GM04503 (cell line): ENCODE data around the gene GUCY2F.

ENCODE experiments used
- DNase-seq: peaks from one replicate; pipeline ENCODE4 v3.0.0-alpha.2; 2012; ENCODE audit warnings: low read depth

The GUCY2F gene

DNA sequence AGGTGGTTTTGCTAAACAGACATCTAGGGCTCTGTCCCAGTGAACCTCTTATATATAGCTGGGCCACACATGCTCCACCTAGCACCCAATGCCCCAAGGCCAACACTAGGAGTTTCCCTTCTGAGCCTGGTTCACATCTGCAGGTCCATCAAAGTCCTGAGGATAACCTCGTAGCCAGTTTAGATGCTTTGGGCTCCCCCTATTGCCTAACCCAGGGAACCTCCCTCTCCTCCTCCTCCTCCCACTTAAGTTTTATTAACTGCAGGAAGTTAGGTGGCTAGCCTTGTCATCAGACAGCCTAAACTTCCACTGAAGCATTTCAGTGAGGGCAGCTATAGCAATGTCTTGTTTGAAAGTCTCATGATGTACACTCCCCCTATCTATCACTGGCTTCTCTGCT lies 88.0 kb downstream of the GUCY2F start:
- DNase-seq = no peak

DNA sequence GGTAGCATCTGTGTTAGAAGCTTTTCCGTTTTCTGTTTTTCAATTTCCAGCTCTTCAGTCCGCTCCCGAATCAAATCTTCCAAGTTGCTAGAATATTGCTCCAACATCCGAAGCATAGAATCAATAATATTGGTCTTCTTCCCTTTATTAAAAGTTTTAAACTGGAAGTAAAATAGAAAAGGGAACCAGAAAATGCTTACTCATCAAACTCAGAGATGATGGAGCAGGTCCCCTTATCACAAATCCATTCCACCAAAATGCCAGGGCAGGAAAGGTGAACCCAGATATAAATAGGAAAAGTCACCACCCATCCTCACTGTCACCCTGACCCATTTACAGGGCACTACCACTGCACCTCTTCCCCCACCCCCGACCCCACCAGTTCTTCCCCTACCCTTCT lies 89.0 kb downstream of the GUCY2F start:
- no peak for DNase-seq

DNA sequence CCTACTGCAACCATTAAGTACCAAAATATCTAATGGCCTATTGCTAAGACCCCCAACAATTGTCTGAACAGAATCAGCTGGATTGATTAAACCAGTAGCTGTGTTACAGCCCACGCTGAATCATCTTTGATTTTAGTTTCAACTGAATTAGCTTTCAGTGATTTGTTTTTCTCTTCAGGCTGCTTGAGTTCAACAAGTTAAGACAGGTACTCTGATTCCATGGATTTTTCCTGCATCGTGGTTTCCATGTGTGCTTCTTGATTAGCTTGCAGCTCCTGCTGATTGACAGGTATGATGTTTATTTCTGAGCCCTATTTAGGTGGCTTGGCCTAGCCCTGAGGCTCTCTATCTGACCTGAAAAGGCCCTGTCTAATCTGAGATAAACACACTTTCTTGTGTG lies 91.3 kb downstream of the GUCY2F start:
- DNase-seq = no peak

DNA sequence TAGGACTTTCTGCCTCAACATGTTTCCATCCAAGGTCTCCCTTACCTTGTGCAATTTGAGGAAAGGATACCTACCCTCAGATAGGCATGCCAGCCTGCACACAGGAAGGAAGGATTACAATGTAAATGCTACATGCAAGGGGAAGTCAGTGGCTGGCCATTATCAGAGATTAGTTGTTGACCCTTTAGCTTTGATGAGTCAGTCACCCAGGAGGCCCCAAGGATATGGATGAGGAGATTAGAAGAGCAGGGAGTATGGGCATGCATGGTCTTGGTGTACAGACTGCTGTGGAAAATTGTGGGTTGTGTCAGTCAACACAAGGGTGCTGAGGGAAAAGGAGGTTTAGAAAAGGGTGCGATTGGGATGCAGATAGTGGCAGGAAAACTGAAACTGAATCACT lies 92.0 kb downstream of the GUCY2F start:
- no peak for DNase-seq

DNA sequence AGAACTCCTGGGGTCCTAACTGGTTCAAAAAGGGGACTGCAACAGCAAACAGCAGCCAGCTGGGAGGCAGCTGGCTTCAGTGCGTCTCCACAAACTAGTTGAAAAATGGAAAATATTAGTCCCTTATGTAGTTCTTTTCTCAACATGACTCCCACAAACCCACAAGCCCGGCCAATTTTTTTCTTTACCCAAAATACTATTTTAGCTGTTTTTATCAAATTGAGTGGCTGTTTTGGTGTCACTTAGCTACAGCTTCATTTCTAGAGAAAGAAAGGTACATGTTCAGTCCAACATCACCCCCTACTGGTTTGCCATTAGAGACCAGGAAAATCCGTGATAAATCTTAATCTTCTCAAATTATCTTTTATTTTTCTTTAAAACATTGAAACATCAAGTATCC lies 97.2 kb downstream of the GUCY2F start:
- DNase-seq = no peak

DNA sequence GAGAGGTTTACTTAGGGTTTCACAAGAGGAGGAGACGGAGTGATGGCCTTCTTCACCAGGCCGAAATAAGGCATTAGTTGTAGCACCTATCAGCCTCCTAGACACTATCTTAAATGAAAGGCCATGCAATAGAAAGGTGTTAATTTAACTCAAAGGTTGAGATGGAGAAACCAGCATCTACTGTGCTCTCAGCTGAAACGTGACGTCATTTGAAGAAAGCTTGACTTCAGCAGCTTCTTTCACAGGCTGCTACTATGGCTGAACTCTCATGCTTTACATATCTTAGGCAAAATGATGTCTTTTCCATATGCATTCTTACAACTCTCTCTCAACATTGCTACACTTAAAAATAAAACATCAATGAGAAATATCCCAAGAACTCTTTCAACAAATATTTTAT lies 99.6 kb downstream of the GUCY2F start:
- no peak for DNase-seq

DNA sequence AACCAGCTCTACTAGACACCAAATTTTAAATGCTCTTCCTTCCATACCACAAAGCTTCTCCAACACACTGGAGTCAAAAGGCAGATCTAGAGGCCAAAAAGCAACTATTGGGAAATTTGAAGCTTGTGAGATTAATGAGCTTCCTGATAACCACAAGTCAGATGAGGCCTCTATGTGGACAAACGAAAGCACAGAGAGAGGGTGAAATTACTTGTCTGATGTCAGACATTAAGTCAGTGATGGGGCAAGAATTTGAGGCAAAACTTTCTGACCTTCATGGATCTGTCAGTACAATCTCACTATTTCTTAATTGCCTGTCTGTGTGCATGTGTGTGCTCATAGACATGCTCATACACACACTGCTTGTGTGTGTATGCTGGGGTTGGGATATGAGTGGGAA lies 103.6 kb downstream of the GUCY2F start:
- DNase-seq = no peak

DNA sequence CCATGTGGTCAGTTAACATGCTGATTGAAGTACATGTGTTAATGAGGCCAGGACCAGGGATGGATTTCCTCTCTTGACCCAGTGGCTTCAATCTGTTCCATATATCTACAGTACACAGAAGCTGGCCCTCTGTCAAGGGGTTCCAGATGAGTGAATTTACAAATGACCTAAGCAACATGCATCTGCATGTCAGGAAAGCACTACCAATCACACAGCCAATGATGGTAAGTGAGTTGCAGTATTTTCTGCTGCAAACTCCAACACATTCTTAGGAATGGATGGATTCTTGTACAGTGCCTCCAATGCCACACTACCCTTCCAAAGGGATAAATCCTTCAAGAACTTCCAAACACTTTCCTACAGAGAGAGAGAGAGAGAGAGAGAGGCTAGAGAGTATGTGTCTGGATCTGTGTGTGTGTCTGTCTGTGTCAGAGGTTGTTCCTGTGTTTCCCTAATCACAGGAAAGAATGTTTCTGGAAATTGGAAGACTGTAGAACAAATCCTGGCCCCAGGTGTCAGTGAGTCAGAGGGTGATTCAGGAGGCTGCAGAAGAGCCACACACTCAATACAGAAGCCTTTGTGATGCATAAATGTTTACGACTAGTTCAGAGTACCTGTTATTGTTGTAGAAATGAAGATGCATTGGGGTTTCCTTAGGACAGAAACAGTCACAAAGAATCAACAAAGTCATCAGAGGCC lies 107.5 kb downstream of the GUCY2F start:
- no peak for DNase-seq

DNA sequence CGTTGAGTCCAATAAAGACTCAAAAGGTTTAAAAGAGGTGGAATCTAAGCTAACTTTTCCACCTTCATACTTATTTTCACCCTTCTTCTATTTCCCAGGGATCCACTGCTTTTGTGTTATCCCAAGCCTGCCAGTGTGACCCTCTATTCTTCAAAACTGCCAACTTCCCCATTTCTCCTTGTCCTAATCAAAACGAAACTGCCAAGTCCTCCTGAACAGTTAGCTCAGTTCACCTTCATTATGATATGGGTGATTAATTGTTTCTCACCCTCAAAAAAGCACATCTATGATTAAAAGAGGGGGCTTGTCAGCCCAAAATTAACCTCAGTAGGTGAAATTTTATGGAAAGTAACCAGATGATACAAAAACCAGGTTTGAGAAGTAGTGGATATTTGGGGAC lies 108.4 kb downstream of the GUCY2F start:
- no peak for DNase-seq

DNA sequence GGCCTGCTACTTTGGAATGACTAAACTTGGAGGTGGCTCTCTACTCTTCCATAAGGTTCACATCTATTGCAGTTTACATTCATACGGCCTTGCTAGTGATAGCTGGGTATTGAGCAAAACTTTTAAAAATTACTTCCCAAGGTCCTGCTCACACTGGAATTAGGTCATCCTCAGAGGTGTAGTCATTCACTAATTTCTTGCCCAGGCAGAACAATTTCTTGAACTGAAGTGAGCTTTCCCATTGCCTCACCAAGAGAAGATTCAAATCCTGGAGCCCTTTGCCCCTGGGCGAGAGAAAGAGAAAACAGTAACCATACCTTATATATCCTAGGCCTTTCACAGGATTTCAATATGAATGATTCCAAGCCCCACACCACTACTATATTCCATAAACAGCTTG lies 109.2 kb downstream of the GUCY2F start:
- no peak for DNase-seq

DNA sequence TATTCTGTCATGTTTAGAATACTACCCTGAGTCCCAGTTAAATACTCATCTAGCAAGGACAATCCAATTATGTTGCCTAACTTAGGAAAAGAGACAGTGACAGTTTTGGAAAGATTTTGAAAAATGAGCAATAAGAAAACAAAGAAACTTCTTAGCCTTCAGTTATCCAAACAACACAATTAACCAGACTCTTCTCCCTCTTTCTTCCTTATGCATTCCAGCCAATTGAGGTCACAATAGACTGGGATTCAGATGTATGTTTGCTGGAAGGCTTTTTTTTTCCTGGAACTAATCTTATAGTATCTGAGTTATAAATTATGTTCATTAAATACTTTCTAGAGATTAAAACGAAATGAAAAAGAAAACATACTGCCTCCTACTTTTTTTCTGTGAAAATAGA lies 109.6 kb downstream of the GUCY2F start:
- DNase-seq = no peak

DNA sequence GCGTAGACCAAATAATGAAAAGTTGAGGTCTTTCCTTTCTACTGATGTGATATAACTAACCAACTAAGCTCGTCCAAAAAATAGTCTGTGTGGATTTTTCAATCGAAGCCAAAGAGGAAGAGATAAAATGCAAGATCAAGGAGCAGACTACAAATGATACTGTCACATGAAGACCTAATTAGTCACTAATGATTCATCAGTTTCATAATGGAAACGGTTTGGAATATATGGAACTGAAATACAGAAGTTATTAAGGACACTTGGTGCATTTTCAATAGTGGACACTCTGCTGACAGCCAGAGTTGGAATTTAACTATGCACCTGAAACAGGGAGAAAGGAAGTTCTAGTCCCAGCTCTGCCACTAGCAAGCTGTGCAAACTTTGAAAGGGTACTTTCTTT lies 119.8 kb downstream of the GUCY2F start:
- no peak for DNase-seq

DNA sequence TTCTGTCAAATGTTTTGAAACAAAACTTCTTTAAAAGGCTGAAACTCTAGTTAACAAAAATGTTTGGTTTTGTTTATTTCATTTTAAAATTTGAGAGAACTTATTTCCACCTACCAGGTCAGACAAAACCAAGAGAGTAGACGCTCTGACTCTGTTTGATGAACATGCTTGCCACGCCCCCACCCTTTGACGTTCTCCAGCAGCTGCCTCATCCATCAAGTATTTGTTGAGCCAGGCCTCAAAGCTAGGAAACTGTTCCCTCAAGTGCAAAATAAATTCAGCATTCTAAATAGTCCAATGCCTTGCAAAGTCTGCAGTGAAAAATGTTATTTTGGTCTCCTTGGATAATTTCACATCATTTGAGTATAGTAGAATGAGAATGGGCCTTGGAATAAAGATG lies 121.6 kb downstream of the GUCY2F start:
- DNase-seq = no peak

DNA sequence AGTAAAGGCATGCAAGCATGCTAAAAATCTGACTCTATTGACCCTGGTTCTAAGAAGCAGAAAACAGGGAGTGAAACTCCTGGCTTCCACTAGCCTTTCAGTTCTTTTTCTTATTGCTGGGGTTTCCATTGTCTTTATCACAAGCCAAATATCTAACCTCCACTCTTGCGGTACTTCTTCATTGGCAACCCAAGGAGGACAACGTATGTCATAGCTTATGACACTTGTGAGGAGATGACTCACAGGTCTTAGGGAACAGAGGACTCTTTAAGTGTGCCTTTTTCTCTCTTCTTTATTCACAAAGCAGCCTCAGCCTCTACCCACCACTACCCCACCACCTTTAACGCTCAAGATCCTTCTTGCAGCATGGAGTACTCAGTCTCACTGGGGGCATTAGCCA lies 124.2 kb downstream of the GUCY2F start:
- DNase-seq = no peak

DNA sequence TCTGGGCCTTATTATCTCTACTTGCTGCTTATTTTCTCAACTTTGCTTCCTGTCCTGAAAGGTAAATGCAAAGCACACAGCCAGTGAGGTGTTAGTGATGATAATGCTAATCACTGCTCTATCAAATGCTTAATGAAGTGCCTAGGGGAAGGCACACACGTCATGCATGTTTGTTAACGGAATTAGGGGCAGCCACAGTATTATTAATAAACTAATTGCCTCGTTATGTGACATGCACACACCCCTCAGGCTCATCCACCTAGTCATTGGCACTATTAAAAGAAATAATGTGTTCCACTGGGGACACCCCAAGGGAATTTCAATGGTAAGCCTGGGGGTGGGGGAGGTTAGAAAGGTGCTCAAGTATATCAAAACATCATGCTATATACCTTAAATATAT lies 125.2 kb downstream of the GUCY2F start:
- no peak for DNase-seq

DNA sequence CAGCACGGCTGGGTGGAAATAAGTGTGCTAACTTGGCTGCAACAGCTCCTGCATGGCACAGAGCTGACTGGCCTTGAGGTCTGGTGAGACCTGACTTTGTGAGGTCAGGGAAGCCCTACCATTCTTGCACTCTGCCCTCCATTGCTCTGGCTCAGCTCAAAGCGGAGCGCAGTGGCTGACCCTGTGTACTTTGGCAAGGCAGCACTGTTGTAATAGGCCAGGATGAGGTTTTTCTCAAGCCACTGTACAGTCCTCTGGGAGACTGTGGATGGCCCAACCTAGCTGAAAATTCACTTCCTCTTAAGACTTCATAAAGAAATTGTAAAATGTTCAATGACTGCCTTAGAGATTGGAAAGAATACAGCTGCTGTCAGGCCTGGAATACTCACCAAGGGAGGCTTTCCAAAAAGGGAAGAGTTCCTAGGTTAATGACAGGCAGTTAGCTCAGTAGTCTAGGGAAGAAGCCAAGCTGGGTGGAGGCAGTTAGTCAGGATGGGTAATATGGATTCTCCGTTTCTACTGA lies 129.8 kb downstream of the GUCY2F start:
- no peak for DNase-seq

DNA sequence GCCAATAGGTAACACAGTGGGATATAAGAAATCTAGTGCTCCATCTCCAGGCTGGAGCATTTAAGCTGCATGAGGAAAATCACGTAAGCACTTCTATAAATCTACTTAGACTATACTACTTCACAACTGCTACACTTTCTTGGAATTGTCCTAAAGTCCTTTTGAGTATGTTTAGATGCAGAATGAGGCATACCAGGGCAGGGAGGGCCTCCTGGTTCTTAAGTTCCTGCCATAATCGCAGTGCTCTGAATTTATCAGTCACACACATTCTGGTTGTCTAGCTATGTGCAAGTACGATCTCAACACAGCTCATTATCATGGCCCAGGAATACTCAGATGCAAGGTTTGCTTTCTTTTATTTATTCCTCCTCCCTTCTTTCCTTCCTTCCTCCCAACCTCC lies 130.3 kb downstream of the GUCY2F start:
- no peak for DNase-seq

DNA sequence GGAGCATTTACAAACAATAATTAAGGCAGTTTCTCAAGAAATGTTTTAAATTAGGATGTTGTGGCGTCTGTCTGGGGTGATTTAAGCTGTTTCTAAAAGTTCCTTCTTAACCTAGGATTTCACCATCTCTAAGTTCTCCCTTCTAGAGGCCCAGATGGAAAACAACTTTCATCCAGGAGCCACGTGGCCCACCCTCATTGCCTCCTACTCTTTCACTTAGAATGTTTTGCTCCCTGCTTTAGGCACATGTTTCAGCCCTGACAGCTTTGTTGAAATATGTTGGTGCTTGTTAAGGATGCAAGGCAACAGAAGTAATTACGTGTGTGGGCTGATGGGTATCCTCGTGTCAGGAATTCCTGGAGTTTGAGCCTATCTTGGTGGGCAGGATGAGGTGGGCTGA lies 131.3 kb downstream of the GUCY2F start:
- no peak for DNase-seq

DNA sequence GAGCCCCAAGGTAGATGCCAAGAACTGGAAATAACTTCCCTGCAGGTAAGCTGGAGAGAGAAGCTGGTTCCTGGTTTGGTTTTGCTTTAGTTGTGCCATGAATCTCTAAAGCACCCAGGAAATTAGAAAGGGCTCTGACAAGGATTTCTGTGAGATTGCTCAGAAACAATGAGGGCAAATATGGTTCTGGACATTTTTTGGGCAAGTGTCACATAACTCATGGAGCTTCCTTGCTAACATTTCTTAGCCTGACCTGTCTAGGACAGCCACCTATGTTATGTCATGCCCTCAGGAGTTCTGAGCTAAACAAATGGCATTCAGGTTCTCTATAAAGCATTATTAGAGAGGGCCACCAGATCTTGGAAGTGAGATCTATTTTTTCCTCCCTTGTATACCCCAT lies 131.8 kb downstream of the GUCY2F start:
- no peak for DNase-seq

DNA sequence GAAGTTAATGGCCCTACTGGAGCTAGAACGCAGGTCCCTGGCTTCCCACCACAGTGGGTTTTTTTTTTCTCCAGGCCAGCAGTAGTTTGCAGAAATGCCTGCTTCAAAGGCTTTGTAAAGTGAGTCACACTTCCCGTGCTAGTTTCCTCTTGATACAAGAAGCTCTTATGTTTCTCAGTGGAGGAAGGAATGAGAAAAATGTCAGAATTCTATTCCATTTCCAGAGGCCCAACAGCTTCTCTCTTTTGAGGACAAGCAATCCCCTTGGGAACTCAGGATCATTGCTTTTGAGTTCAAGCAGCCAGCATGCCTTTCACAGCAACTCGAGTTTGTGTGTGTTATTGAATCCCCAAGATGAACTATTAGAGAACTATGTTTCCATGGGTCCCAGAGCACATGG lies 134.3 kb downstream of the GUCY2F start:
- peak; percentile 45 for DNase-seq

DNA sequence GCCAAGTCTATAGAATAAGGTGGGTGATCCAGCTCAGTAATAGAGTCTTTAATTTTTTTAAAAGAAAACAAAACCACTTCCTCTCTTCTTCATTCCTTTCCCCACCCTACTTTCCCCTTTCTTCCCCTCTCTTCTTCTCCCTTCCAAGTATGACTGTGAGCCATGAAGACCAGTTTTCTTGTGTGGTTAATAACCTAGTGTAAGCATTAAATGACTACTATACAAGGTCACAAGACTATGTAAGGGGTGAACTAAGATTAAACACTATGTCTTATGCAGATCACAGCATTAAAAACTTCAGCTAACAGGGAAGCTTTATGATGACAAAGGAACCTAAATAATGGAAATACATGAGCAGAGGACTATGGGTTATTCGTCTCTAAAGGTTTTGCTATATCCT lies 135.4 kb downstream of the GUCY2F start:
- DNase-seq = no peak

DNA sequence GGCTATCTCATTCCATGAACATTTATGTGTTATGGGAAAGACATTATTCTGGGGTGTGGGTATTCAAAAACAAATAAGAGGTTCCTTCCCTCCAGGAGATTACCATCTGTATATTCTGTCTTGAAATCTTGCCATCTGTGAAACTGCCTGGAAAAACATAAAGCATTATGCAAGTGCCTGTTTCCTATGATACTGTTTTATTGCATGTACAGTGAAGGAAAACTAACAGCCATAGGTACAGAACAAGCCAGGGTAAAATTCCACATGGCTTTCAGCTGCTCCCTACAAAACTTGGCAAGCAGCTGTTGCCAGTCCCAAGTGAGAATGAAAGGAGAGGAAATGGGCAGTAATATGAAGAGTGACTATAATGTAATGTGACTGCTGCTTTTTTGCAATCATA lies 136.0 kb downstream of the GUCY2F start:
- no peak for DNase-seq

DNA sequence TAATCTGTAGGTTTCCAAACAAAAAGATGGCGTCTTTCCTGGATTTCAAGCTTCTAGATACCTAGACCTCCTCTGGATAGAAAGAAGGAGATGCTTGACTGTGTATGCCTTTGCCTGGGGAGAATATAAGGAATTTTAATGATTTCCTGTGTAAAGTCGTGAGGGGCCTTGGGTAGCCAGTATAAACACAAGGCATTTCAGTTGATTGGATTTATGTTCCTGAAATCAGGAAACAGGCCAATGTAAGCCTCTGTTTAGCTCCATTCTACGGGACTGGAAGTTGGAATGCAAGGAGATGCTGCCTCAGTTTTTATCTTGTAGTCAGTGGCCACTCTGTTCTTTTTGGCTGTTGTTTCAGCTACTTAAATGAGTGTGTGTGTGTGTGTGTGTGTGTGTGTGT lies 137.2 kb downstream of the GUCY2F start:
- no peak for DNase-seq

DNA sequence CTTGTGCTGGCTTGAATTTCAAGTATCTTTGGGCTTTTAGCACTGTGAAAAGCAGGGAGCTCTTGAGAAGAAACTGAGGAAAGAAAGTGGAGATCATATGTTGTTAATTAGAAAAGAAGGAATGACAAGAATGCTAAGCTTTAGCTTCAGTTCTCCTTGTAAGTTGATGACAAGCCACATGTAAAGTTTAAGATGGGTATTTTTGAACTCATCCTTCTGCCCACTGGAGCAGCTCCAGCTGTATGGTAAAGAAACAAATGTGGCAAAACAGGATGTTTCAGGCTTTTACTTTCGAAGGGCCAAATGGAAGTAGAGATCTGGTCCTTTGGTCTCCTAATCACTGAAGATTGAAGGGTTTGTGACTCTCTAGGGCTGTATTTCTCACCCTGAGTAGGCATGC lies 137.8 kb downstream of the GUCY2F start:
- no peak for DNase-seq

DNA sequence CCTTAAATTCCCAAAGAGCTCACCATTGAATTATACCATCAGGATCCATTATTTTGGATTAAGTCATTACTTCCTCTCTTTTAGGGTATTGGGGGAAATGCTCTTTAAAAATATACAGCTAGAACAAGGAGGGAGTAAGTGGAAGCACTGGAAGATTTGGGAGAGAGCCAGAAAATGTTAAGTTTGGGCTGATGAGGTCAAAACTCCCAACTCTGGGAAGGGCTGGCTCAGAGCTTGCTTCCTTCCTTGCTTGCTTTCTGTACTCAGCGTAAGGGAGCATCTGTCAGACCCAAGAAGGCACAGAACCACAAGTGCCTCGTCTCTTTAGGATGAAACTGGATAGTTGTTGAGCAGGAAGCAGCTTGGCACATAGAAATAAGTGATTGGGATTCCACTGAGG lies 138.2 kb downstream of the GUCY2F start:
- DNase-seq = no peak
